HG03469 (cell line): ENCODE measurements around the gene NTN1.

Source experiments
- ATAC-seq: cut with Tn5 transposase; IDR thresholded peaks from one replicate; pipeline ENCODE4 v1.9.1; 2021; ENCODE audit warnings: mild to moderate bottlenecking, moderate library complexity, moderate number of reproducible peaks; ENCODE audit not compliant: unreplicated experiment

The NTN1 gene

GRCh38 chr17:9211133-9211765, 189.9 kb downstream of the NTN1 start:
- no peak for ATAC-seq

- no peak for ATAC-seq
Observed at GRCh38 chr17:9212376-9213302, 191.3 kb downstream of the NTN1 start.

- ATAC-seq: no peak
Observed at GRCh38 chr17:9213303-9213640, 192.0 kb downstream of the NTN1 start.

- ATAC-seq: no peak
Observed at GRCh38 chr17:9215465-9215864, 194.2 kb downstream of the NTN1 start.

- no peak for ATAC-seq
Observed at GRCh38 chr17:9217151-9218056, 196.1 kb downstream of the NTN1 start.

GRCh38 chr17:9218064-9218635, 196.8 kb downstream of the NTN1 start:
- no peak for ATAC-seq

- ATAC-seq: no peak
Observed at GRCh38 chr17:9218911-9219310, 197.6 kb downstream of the NTN1 start.

- ATAC-seq: no peak
Observed at GRCh38 chr17:9219631-9220397, 198.5 kb downstream of the NTN1 start.

GRCh38 chr17:9220398-9221146, 199.3 kb downstream of the NTN1 start:
- ATAC-seq: no peak

GRCh38 chr17:9221147-9221921, 200.0 kb downstream of the NTN1 start:
- ATAC-seq: no peak

GRCh38 chr17:9221922-9222180, 200.5 kb downstream of the NTN1 start:
- no peak for ATAC-seq

- no peak for ATAC-seq
Observed at GRCh38 chr17:9223531-9223930, 202.2 kb downstream of the NTN1 start.

- ATAC-seq: no peak
Observed at GRCh38 chr17:9224485-9224884, 203.2 kb downstream of the NTN1 start.

- no peak for ATAC-seq
Observed at GRCh38 chr17:9225305-9226101, 204.2 kb downstream of the NTN1 start.

GRCh38 chr17:9226130-9226793, 205.0 kb downstream of the NTN1 start:
- ATAC-seq: no peak

GRCh38 chr17:9226794-9227135, 205.5 kb downstream of the NTN1 start:
- ATAC-seq: no peak

GRCh38 chr17:9227819-9228407, 206.6 kb downstream of the NTN1 start:
- ATAC-seq: no peak
